ENCODE data around the gene PHLPP1.
"Not testable (repeated sequence)": the region's sequence is repeated elsewhere in the genome, so short reads cannot be mapped to it uniquely, and the experiment has no call there.

PHLPP1 gene

DNA sequence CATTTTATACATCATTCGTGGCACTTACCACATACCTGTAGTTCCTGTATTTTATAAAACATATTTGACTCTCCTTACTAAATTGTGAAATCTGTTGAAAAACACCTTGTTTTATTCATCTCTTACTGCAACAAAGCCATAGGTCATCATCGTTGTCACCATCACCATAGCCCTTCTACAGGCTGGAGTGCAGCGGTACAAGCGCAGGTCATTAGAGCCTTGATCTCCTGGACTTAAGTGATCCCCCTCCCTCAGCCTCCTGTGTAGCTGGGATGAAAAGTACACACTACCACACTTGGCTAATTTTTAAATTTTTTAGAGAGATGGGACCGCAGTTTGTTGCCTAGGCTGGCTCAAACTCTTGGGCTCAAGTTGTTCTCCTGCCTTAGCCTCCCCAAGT is 184.2 kb downstream of the PHLPP1 start:
- no peak for DNase-seq

DNA sequence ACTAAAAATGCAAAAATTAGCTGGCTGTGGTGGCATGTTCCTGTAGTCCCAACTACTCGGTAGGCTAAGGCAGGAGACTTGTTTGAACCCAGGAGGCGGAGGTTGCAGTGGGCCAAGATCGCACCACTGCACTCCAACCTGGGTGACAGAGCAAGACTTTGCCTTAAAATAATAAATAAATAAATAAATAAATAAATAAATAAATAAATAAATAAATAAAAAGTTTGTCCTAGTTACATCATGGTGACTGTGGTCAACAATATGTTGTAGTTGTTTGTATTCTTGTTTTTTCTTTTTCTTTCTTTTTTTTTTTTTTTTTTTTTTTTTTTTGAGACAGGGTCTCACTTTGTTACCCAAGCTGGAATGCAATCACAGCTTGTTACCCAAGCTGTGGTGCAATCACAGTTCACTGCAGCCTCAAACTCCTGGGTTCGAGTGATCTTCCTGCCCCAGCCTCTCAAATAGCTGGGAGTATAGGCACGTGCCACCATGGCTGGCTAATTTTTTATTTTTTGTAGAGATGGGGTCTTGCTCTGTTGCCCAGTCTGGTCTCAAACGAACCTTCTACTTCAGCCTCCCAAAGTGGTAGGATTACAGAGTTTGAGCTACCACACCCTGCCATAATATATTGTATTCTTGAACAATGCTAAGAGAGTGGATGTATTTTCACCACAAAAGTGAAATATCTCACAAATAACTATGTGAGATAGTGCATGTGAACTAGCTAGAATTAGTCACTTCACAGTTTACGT is 185.0 kb downstream of the PHLPP1 start:
- no peak for DNase-seq

DNA sequence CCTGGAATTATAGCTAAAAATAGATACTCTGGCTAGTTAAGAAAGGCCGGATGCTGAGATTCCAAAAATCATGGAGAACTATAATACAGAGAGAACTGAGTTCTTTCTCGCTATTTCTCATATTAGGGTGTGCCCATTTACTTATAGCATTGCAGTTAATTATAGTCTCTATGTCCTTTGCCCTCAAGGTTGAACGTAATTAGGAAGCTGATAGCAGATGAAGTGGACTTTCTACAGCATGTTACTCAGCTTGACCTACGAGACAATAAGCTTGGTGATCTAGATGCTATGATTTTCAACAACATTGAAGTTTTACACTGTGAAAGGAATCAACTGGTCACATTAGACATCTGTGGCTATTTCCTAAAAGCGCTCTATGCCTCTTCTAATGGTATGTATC is 187.4 kb downstream of the PHLPP1 start:
- DNase-seq: no peak

DNA sequence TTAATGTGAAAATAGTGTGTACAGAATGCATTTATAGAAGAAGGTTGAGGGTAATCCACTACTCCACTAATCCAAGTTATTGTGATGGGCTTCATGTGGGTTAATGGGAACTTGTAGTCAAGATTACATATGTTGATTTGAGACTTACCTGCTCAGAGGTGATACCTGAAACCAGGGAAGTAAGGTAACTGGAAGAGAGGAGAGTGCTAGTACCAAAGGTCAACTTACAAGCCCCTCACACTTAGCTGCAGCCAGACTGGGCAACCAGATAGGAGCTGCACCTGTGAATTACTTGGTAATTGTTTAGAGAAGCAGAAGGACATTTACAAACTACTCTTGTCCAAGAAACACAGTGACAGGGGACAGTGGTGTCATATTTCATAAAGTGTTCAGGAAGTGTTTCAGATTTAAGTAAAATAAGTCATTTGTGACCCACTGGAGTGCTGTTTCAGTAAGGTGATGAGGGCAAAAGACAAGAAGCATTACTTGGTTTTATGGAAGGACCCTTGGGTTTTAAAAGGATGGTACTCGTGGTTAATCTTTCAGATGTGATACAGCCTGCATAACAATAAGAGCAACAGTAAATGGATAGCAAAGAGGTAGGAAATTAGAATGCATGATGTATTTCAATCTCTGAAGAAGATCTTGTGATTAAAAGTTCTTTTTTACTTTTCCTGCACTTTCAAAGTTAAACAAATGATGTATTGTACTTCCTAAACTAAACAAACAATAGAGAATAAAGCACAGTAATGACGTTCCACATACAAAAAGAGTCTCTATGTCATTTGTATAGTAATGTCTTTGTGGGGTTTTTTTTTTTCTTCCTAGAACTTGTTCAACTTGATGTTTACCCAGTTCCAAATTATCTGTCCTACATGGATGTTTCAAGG is 189.3 kb downstream of the PHLPP1 start:
- DNase-seq: no peak

DNA sequence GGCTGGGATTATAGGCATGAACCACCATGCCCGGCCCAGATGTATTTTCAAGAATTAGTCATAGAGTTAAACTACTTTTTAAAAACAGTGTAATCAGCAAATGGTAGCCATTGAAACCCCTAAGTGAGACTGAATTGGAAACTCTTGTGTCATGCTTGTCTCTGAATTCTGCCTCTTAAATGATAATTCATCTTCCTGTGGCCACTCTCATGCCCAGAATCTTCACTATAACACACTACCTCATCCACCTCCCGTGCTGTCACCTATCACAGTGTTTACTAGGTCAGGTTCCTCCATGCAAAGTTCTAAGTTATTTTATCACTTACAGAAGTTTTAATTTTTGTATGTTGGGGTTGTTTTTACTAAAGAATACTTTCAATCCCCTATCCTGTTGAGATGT is 197.5 kb downstream of the PHLPP1 start:
- DNase-seq: no peak

DNA sequence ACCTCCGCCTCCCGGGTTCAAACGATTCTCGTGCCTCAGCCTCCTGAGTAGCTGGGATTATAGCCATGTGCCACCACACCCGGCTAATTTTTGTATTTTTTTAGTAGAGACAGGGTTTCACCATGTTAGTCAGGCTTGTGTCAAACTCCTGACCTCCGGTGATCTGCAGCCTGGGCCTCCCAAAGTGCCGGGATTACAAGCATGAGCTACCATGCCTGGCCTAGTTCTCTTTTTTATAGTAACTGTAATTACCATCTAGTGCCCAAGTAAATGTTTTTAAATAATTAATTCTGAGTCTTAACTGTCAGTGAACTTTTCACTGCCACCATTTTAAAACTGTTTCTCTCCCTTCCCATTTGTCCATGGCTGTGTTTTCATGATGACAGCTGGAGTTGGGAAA is 198.5 kb downstream of the PHLPP1 start:
- DNase-seq: not testable (repeated sequence)

DNA sequence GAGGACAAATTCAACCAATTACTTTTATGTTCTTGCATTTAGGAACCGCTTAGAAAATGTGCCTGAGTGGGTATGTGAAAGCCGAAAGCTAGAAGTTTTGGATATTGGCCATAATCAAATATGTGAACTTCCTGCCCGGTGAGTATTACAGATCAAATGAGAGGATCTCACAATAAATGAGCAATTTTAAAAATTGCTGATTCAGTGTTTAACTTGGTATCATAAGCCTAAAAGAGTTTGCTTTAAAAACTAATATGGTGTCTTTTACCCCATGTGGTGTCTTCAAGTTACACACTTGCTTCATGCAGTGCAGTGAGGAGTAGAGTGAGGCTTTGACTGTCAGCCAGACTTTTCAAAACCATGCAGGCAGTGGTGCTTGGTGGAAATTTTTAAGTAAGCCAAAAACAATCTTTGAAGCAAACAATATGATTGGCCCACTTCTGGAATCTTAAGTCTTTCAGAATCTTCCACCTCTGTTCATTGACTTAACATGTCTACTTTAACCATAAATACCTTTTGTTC is 199.6 kb downstream of the PHLPP1 start:
- no peak for DNase-seq

DNA sequence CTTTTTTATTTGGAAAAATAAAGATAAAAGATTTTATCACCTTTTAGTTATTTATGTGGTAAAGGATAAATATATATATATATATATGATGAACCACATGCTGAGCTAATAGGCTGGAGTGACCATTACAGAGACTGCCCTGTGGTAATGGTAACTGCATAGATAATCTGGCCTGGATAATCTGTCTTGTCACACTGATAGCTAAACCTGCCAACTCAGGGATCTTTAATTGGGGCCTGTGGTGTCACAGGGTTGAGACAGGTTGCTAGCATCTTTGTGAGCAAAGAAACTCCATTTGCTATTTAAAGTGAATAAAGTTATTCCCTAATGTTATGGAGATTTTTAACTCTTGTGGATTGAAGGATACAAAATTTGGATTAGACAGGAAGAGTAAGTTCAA is 203.0 kb downstream of the PHLPP1 start:
- DNase-seq: no peak

DNA sequence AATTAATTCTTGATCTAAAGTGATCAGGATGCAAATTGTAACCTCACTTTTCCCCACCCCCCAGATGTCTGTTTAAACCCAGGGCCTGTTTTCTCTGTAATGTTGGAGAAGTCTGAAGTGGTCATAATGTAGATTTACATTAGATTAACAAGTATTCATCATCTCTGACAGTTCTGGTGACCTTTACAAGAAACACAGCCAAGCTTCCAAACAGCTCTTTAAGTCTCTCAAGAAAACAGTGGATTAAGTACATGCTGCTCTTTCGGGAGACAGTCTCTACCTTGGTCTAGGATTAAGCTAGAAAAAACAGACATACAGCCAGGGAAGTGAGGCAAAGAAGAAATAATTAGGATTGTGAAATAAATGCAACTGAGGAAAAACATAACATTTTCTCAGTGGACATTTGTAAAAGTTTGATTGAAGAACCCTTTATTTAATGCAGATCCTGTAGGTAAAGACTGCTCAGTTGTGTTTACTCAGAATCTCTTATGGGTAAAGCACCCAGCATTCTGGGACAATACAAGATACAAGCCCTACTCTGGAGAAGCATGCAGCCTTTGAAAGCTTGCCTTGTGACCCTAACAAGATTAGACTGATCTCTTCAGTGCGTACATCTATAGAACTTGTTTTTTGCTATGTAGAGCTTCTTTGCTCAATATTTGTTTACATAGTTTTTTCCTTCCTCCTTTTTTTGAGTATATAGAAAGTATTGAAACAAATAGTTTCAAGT is 203.9 kb downstream of the PHLPP1 start:
- DNase-seq: no peak

DNA sequence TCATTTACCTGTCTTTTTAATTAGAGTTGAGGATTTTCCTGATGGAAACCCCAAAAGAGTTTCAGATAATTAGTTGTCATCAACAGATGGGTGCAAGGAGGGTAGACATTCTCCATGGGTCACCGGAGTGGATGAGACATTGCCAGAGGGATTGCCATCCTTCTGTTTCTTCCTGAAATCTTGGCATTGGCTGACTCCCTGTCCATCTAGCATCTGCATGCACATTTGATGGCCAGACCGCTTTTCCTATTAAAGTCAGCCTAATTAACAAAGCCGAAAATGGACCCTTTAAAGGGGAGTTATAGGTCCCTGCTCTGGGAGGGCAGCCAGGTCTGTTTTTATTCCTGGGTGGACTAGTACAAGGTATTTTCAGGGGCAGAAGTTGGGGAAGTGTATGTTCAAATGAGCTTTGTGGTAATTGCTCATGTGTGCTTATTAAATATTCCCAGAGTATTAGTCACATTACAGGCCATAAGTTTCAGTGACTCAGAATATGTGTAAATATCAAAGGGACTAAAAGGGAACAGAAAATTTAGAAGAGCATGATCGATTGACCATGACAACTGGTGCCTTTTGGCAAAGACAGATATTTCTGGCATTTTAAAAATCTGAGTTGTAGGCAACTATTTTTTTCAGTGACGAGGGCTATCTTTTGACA is 209.8 kb downstream of the PHLPP1 start:
- DNase-seq: no peak

DNA sequence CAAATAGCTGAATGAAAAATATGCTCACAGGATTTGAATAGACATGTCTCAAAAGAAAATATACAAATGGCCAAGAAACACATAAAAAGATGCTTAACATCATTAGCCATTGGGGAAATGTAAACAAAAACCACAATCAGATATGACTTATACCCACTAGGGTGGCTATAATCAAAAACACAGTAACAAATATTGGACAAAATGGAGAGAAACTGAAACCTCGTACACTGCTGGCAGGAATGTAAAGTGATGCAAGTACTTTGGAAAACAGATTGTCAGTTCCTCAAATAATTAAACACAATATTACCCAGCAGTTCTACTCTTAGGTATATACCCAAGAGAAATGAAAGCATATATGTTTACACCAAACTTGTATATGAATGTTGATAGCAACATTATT is 213.0 kb downstream of the PHLPP1 start:
- DNase-seq: no peak

DNA sequence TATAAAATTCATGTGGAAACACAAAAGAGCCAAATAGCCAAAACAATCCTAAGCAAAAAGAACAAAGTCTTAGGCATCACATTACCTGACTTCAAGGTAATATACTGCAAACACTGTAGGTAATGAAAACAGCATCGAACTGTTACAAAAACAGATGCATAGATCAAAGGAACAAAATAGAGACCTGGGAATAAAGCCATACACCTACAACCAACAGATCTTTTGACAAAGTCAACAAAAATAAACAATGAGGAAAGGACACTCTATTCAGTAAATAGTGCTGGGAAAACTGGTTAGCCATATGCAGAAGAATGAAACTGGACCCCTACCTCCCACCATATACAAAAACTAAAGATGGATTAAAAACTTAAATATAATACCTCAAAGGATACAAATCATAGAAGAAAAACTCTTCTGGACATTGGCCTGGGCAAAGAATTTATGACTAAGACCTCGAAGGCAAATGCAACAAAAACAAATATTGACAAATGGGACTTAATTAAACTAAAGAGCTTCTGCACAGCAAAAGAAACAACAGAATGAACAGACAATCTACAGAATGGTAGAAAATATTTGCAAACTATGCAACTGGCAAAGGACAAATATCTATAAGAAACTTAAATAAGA is 218.0 kb downstream of the PHLPP1 start:
- DNase-seq: no peak

DNA sequence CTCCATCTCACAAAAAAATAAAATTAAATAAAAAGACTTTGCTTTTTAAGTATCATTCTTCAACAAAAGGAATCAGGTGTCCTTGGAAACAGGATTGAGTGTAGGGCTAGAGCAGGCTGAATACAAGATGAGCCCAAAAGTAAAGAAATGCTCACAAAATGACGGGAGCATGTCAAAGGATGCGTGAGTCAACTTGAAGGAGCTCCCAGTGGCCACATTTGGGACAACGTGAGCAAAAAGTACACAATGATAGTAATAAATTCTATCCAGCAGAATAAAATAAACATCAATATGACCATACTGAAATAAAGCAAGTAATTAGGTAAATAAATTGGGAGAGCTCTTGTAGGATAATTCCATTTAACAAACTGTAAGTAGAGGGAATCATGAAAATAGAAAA is 220.7 kb downstream of the PHLPP1 start:
- DNase-seq: no peak

DNA sequence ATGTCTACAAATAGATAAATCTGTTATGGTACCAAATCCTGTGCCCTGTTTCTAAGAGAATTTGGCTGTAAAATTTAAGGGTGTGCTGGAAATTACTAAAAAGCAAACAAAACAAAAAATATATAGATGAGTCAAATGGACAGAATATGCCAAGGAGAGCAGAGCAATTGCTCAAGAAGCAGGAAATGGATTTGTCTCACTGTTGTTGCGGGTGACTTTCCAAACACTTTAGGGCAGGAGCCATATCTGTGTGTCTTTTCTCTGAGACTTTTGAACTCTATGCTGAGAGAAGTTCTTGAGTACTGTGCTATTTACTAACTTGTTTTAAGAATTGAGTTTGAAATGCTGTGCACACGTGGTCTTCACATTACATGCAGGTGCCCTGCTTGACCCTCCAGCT is 221.7 kb downstream of the PHLPP1 start:
- no peak for DNase-seq

DNA sequence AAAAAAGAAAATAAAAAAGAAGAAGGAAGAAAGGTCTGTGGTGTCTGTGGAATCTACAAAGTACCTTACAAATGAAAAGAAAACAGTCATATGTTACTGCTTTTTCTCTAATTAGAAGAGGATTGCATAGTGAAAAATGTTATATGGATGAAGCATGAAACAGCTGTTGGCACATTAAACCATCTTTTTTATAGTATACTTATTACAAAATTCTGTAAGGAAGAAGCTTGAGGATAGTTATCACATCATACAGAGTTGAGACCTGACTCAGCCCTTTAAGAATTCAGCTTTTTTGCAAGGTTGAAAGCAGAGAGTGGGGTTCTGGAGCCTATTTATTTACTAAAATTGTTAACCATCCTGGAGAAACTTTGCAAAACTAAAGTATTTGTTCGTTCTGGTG is 222.7 kb downstream of the PHLPP1 start:
- DNase-seq: no peak

DNA sequence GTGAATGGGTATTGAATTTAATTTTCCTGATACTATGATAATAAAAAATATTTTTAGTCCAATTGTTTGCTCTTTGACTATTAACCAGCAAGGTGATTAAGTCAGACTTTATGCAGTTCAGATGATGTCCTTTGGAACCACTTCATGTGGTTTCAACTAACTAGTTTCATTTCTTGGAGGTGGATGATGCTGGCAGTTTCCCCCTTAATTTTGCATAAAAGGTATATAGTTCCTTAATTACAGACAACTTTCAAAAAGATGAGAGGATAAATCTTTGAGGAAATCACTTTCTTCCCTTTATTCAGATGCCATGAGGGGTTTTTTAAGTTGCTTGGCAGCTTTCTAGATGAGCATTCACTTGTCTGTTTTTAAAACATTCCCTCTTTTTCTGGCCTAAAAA is 223.1 kb downstream of the PHLPP1 start:
- DNase-seq: no peak

DNA sequence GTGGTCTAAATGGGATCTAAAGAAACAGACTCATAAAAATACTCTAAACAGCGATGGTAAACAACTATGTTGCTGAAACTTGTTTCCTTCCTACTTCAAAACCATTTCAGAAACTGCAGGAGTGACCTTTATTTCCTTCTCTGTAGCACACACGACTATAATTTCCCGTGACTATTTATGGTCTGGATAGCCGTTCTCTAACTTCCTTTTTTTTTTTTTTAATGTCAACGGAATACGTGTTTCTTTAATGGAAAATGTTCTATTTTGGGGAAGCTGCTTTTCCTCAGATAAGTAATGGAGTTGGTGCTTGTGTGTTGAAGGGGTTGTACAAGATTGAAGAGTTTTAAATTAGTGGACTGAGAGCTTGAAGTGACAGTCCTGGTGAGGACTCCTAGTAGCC is 224.1 kb downstream of the PHLPP1 start:
- DNase-seq: no peak

DNA sequence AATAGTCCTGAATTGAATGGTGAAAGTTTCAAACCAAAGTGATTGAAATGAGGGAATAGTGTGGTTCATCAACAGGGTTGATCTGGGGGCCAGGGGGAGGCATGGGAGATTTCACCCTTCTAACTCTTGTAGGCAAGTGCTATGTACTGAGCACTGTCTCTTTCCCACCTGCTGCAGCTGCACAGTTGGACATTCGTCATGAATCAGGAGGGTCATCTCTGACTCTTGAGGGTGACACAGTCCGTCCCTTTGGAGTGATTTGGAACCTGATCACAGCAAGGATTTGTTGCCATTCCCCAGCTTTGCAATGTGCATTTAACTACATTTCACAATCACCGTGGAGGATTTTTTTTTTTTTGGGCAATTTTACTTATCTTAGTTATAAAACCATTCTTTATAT is 224.6 kb downstream of the PHLPP1 start:
- no peak for DNase-seq

DNA sequence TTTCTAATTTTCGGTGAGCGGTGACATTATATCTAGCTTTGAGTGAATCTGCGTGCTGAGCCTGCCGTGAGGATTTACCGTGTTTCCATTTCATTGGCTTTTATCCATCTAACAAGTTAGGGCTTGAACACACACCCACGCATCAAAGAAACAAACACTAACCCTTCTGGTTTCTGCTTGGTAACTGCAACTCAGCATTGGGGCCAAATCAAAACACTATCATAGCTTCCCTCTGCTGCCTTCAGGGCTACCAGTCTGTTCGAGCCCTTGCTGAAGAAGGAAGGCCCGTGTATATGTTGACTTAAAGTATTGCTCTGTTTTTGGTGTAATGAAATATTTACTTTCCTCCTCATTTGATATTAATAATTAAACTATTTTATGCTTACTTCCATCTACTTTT is 227.2 kb downstream of the PHLPP1 start:
- no peak for DNase-seq

DNA sequence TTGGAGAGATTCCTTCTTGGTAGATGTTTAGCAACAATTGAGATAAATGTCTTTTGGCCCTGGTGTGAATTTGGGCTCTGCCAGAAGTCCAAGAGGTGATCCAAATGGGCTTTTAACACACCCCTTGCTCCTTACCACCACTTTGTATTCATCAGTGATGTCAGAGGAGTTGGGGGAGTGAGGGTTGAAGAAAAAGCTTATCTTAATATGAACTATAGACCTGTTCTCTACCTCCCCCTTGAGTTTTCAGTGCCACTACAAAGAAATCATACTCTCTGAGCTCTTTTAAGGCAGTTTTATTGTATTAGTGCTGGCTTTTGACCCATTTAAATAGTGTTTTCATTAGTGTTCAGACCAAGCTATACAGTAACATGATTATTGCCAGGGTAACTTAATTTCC is 229.1 kb downstream of the PHLPP1 start:
- no peak for DNase-seq

DNA sequence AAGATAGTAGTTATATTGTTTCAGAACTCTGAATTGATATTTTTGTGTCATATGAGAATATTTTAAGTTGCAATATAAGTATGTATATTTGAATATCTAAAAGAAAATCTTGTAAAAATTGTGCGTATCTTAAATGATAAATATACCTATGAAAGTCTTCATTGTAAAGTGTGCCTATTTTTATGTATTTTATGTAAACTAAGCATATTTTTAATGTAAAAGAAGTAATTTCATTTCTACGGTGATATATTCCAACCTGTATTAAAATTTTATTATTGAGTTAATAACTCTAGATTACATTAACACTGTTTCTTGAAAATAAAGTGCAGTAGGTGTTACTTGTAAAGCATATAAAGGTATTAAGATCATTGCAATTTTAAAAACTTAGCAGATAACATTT is 233.4 kb downstream of the PHLPP1 start:
- DNase-seq: no peak

DNA sequence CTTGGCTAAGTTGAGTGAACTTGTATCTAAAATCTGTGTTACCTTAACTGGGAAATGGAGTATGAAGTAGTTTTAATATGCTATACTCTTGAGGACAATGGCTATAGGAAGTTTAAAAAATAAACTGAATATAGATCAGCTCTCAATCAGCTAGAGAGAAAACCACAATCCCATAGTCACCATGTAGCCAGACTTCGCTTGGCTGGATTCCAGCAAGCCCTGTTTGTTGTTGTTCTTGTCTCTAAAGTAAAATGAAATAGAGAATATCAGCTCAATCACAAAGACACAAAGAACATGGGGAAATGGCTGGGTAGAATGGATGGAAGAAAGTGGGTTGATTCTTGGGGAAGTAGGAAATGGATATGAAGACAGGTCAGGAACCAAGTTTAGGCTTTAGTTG is 234.9 kb downstream of the PHLPP1 start:
- no peak for DNase-seq
